Stimulated activated memory B cell treated with anti-CD40 and anti-IgM and Interleukin-4, amounts not matched to agents 10 μg/mL and 1 μg/mL and 100 μg/mL, for 72 hours (primary cell): ENCODE data around the gene WLS.

ENCODE experiments used
- ATAC-seq: fragments of 150-1000 bp; cut with Tn5 transposase; 2 replicates; pipeline ENCODE4 v1.10.0; 2021
- H3K27ac Mint-ChIP-seq: one replicate; pipeline ENCODE4 v1.8.0; 2022; ENCODE audit warnings: mild to moderate bottlenecking, mixed read lengths
- H3K27me3 Mint-ChIP-seq: one replicate; pipeline ENCODE4 v1.8.0; 2022; ENCODE audit warnings: mixed read lengths
- H3K36me3 Mint-ChIP-seq: one replicate; pipeline ENCODE4 v1.8.0; 2022; ENCODE audit warnings: mixed read lengths
- H3K4me1 Mint-ChIP-seq: one replicate; pipeline ENCODE4 v1.8.0; 2022; ENCODE audit warnings: mixed read lengths
- H3K4me3 Mint-ChIP-seq: one replicate; pipeline ENCODE4 v1.8.0; 2022; ENCODE audit warnings: mild to moderate bottlenecking, moderate library complexity, mixed read lengths
- H3K9me3 Mint-ChIP-seq: one replicate; pipeline ENCODE4 v1.8.0; 2022; ENCODE audit warnings: mixed read lengths

Gene WLS

DNA sequence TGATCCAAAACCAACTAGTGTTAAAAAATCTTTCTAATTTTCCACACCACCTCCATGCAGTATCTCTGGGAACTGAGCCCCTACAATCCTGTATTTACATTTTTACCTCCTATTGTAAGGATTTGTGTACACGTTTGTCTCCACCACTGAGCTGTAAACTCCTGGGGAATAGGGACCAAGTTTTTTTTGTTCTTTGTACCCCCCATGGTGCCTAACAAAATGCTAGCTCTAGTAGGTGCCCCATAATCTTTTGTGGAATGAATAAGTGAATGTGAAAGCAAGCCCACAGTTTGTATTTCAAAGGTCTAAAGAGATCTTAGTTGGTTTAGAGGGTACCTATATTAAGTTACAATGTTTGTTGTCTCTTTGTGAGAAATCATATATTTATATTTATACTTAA is 879 bp upstream of the WLS start:
- peaks cover 70% of the 10 kb centered on the region for H3K27me3 Mint-ChIP-seq
- no peaks in the 10 kb centered on the region for H3K9me3 Mint-ChIP-seq
- H3K36me3 Mint-ChIP-seq = no peaks in the 10 kb centered on the region
- peak overlapping the region; percentile 73 for H3K4me3 Mint-ChIP-seq
- peaks cover 23% of the 10 kb centered on the region for H3K4me1 Mint-ChIP-seq
- no peak overlapping the region for H3K27ac Mint-ChIP-seq
- ATAC-seq = no peak

DNA sequence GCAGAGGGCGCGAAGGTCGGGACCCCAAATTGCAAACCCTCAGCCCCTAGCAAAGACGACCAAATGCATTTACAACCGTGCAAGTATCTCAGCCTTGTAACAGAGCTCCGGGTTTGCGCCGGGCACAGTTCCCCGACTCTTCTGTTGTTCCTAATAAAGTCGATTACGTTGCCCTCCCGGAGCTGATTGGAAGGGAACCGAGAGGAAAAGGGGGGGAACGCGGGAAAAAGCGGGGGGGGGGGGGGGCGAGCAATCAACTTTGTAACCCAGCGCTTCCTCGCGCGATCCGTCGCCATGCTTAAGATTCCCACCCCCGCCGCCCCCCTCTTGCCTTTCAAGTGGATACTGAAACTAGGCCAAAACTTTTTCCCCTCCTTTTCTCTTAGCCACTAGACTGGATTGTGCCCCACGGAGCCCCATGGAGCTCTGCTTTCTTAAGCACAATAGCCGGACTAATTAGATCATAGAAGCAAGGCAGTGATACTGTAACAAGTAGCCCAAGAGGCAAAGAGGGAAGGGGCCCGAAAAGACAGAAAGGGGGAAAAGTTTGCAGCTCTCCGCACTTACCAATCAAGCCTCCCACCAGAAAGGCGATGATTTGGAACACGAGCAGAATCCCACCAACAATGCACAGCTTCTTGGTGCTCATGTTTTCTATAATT is 565 bp downstream of the WLS start:
- Mint-ChIP-seq H3K36me3 (no peaks in the 10 kb centered on the region), H3K27me3 (peaks cover 62% of the 10 kb centered on the region), H3K4me3 (peak overlapping the region; percentile 73), H3K4me1 (peaks cover 23% of the 10 kb centered on the region), H3K27ac (no peak overlapping the region), H3K9me3 (no peaks in the 10 kb centered on the region)
- ATAC-seq = no peak

DNA sequence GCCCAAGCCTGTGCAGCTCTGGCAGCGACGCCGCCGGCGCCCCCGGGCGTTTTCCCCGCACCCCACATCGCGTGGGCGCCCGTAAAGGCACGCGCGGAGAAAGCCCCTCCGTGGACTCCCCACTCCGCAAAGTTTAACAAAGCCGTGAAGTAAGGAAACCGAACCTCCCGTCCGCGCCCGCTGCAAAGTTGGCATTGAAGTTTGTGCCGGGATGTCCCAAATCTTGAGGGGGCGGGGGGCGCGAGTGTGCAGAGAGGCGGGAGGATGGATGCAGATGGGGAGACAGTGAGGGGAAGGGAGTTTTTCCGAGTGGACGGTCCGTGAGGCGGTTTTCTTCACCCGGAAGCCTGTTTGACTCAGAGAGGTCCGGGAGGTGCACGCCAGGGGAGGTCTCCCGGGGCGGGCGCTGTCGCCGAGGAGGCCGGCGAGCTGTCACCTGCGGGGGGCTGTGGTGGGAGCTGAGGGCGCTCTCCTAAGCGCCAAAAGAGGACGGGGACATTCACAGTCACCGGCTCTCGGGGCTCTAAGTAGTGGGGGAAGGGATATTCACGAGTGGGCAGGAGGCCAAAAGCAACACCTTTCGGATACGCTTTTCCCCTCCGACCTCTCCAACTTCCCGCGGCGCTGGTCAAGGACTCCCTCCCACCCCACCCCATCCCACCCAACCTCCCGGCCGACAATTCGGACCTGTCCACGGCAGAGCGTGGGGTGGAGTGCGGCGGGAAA is 1.3 kb downstream of the WLS start:
- Mint-ChIP-seq H3K4me3 (peak overlapping the region; percentile 73), H3K27me3 (peaks cover 67% of the 10 kb centered on the region)
- no peak for ATAC-seq

DNA sequence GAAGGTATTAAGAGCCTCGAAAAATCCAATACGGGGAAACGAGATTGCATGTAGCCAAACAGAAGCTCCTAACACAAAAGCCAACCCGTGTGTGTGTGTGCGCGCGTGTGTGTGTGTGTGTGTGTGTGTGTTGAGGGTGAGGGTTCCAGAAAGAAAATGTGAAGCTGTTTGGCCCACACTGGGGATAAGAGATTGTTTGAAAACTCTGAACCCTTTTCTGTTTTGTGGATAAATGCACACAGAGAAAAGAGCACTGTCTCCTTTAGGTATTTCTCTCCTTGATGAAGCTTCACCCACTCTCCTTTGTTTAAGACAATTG is 1.9 kb downstream of the WLS start:
- no peaks in the 10 kb centered on the region for H3K9me3 Mint-ChIP-seq
- ATAC-seq = no peak
- peaks cover 73% of the 10 kb centered on the region for H3K27me3 Mint-ChIP-seq
- peak overlapping the region; percentile 61 for H3K4me3 Mint-ChIP-seq
- H3K27ac Mint-ChIP-seq = no peak overlapping the region
- no peaks in the 10 kb centered on the region for H3K36me3 Mint-ChIP-seq
- H3K4me1 Mint-ChIP-seq = peaks cover 23% of the 10 kb centered on the region

More for the DNA sequence above, 1.3 kb downstream of the WLS start:
- no peaks in the 10 kb centered on the region for H3K36me3 Mint-ChIP-seq
- no peak overlapping the region for H3K27ac Mint-ChIP-seq
- peaks cover 23% of the 10 kb centered on the region for H3K4me1 Mint-ChIP-seq
- no peaks in the 10 kb centered on the region for H3K9me3 Mint-ChIP-seq

DNA sequence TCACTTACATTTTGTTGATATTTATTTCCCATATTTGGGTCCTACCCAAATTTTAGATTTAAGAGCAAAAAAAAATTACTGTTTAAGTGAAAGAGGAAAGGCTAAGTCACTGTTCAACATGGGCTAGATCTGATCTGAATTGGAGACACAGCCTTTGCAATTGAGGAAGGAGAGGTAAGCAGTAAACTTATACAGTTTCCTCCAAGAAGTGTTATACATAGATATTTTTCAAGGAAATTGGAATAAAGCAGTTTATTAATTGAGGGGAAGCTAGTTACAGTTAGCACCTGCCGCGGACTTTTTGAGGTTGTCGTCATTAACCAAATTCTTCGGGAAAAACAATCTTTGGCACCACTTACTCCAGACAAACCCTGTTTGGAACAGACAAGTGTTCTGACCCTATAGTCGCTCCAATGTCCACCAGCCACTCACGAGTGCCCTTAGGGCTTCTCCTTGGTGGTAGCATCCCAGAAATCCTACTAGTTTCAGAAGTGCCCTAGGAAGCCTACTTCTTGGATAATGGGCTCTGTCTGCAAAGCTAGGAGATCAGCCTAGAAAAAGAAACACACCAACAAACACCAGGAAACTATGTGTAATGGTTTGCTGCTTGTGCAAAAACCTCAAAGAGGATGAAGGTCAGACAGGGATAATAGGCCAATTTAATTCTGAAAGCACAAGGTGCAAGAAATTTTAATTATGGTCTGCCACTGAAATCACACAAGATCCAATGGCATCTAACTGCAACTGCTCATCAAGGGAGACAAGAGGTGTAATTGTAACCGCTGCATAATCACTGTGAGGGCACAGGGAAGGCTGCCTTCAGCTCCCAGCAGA is 2.5 kb downstream of the WLS start:
- H3K27ac Mint-ChIP-seq = no peak overlapping the region
- peaks cover 73% of the 10 kb centered on the region for H3K27me3 Mint-ChIP-seq
- H3K4me1 Mint-ChIP-seq = peaks cover 23% of the 10 kb centered on the region
- no peak overlapping the region for H3K4me3 Mint-ChIP-seq
- no peak for ATAC-seq
- H3K36me3 Mint-ChIP-seq = no peaks in the 10 kb centered on the region
- H3K9me3 Mint-ChIP-seq = no peaks in the 10 kb centered on the region

DNA sequence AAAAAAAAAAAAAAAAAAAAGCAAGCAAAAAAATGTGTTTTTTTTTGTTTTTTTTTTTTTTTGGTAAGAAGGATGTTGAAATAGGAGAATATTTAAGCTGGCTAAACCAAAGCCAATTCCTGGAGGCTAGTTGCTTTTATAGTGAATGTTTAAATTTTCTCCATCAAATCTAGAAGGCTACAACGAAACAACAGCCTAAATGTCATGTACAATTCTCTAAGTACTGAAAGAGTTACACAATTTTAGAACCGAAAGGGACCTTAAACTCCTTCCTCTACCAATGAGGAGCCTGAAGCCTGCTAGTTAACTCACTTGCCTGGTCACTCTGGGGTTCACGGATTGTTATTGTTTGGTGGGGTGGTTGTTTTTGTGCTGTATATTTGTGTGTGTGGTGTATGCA is 3.5 kb downstream of the WLS start:
- H3K27ac Mint-ChIP-seq = no peak overlapping the region
- peaks cover 63% of the 10 kb centered on the region for H3K27me3 Mint-ChIP-seq
- no peaks in the 10 kb centered on the region for H3K36me3 Mint-ChIP-seq
- no peak overlapping the region for H3K4me3 Mint-ChIP-seq
- H3K9me3 Mint-ChIP-seq = no peaks in the 10 kb centered on the region
- H3K4me1 Mint-ChIP-seq = peaks cover 23% of the 10 kb centered on the region
- no peak for ATAC-seq

DNA sequence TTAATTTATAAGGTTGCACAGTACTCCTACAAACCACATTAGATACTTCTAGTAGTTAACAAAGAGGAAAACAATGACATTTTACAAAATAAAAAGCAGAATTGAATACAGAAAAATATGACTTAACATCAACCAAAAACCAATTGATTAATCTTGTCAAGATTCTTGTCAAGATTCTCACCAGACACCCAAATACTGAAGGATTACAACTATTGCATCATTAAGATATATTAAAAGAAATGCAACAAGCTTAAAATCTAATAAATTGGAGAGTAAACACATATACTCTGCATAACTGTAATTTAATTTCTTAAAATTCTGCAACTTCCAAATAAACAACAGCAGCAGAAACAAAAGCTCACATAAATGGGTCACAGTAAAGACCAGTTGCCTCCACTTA is 4.7 kb downstream of the WLS start:
- Mint-ChIP-seq H3K4me1 (peaks cover 16% of the 10 kb centered on the region), H3K27ac (no peak overlapping the region), H3K27me3 (peaks cover 51% of the 10 kb centered on the region), H3K36me3 (no peaks in the 10 kb centered on the region), H3K9me3 (no peaks in the 10 kb centered on the region), H3K4me3 (no peak overlapping the region)
- no peak for ATAC-seq

DNA sequence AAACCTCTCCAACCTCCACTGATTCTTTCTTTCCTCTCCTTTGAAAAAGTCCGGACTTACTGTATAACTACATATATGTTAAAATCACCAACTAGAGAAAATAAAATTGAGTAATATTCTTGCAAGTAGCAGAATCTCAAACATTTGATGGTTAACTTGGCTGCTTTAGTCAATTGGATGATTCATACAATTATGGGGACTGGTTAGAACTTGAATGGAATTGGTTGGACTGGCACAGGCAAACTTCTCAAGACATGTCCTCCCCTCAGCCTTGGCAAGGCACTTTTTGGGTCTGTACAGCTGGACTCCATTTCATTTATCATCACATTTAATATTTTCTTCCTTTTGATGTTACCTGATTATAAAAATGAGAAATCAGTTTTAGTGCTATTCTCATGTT is 6.5 kb downstream of the WLS start:
- Mint-ChIP-seq H3K4me3 (no peak overlapping the region), H3K27ac (no peak overlapping the region), H3K36me3 (no peaks in the 10 kb centered on the region), H3K27me3 (peaks cover 39% of the 10 kb centered on the region), H3K4me1 (peaks cover 3% of the 10 kb centered on the region), H3K9me3 (no peaks in the 10 kb centered on the region)
- ATAC-seq = no peak

DNA sequence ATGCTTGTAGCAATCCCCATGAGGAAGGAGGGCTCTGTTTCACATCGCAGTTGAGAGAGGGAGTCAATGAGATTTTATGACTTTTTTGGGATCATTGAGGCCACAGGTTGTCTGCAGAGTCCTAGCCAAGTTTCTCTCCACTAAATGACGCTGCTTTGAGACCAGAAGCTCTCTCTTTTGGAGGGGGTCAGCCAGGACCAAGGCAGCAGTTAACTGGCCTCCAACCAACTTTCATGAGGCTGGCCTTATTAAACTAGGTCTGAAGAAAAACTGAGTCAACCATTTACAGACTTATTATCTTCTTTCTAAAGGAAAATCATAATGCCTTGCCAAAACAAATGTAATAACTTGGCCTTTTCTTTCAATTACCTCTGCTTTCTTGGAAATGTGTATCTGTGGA is 8.6 kb downstream of the WLS start:
- no peak overlapping the region for H3K27ac Mint-ChIP-seq
- H3K36me3 Mint-ChIP-seq = no peaks in the 10 kb centered on the region
- no peaks in the 10 kb centered on the region for H3K4me1 Mint-ChIP-seq
- peaks cover 20% of the 10 kb centered on the region for H3K27me3 Mint-ChIP-seq
- H3K4me3 Mint-ChIP-seq = no peak overlapping the region
- no peak for ATAC-seq
- H3K9me3 Mint-ChIP-seq = no peaks in the 10 kb centered on the region

DNA sequence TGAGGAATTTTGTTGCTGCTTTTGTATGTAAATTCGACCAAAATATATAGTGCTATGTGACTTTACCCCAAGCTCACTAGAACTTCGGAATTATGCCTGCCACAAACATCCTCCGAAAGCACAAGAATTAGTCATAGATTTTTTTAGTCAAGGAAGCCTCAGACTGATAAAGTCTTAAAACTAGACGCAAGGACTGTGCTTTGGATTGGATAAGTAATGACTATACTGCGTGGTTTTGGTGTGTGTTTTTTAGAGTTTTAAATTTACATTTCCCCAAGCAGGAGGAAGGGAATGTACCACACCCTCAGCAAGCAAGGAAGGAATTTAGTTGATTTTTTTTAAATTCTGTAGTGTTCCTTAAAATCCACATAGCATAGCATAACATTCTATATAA is 10.3 kb downstream of the WLS start:
- no peaks in the 10 kb centered on the region for H3K9me3 Mint-ChIP-seq
- peaks cover 17% of the 10 kb centered on the region for H3K27me3 Mint-ChIP-seq
- no peaks in the 10 kb centered on the region for H3K36me3 Mint-ChIP-seq
- no peak for ATAC-seq
- H3K4me1 Mint-ChIP-seq = no peaks in the 10 kb centered on the region
- H3K4me3 Mint-ChIP-seq = no peak overlapping the region
- no peak overlapping the region for H3K27ac Mint-ChIP-seq

DNA sequence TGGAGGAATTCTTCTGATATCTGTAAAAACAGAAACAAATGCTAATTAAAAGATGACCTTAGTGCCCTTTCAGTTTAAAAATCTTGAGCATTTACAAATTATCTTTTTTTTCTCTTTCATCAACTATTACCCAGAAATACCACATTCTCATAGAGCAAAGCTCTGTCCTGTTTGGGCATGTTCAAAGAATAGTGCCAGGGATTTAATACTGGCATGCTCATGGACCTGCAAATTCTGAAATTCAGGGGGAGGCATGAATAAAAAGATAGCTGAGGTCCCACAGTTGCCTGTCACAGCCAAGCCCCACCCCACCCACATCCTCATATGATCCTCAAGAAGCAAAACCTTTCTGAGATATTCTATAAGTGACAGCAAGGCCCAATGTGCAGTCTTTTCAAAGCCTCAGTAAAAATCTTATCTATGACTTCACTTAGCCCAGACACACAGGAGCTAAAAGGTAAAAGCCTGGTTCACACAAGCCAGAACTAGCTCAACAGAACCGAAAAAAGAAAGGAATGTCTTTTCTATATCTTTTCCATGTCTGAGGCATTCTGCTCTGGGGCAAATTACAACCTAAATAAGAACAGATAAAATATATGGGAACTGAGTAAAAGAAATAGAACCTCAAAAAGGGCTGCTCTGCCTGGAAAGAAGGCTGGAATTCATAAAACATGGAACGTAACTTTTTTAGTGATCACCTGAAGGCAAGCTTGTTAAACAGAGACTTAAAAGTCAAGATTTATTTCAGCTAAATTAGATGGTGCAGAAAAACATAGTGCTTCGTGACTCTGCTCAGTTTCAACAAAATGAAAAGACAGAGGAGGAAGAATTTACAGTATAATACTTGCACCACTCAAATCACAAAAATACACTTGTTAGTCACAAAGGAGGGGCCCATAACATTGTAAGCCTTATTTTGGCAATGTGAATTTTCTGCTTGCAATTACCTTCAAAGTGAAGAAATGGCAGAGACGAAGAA is 11.0 kb downstream of the WLS start:
- Mint-ChIP-seq H3K9me3 (no peaks in the 10 kb centered on the region), H3K27ac (no peak overlapping the region)

DNA sequence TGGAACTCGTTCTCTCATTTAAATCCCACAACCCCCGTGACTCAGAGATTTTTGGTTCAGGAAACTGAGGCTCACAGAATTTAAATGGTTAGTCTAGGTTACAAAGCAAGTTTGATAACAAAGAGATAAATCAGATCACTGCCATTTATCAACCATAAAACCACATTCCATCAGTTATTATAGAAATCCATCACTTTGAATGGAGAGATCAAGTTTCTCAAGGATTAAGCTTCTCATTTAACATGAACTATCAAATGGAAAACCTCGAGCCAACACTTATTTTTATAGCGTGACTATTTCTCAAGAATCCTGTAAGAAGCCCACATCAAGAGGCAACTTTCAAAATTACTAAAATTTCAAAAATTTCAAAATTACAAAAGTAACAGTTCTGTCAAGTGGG is 11.9 kb downstream of the WLS start:
- Mint-ChIP-seq H3K27ac (no peak overlapping the region), H3K9me3 (no peaks in the 10 kb centered on the region), H3K36me3 (no peaks in the 10 kb centered on the region), H3K27me3 (peaks cover 3% of the 10 kb centered on the region), H3K4me3 (no peak overlapping the region), H3K4me1 (no peaks in the 10 kb centered on the region)
- no peak for ATAC-seq

More for the DNA sequence above, 11.0 kb downstream of the WLS start:
- Mint-ChIP-seq H3K4me3 (no peak overlapping the region), H3K36me3 (no peaks in the 10 kb centered on the region), H3K27me3 (peaks cover 10% of the 10 kb centered on the region), H3K4me1 (no peaks in the 10 kb centered on the region)
- no peak for ATAC-seq

DNA sequence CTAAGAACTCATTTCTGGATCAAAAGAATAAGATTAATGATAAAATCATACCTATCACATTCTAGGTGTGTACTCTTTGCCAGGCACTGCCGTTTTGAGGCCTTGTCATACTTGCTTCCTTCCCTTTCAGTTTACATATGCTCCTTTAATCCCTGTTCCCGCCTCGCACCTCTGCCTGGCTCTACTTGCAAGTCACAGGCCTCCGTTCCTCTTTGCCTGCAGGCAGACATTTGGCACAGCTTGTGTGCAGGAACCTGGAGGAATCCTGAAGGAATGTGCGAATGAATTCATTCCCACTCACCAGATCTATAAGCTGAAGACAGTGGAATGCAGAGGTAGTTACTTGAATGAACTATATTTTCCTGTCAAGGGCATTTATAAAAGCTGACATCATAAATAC is 13.8 kb downstream of the WLS start:
- Mint-ChIP-seq H3K4me1 (no peaks in the 10 kb centered on the region), H3K27me3 (no peaks in the 10 kb centered on the region), H3K4me3 (no peak overlapping the region), H3K36me3 (no peaks in the 10 kb centered on the region), H3K27ac (no peak overlapping the region), H3K9me3 (no peaks in the 10 kb centered on the region)
- ATAC-seq = no peak

DNA sequence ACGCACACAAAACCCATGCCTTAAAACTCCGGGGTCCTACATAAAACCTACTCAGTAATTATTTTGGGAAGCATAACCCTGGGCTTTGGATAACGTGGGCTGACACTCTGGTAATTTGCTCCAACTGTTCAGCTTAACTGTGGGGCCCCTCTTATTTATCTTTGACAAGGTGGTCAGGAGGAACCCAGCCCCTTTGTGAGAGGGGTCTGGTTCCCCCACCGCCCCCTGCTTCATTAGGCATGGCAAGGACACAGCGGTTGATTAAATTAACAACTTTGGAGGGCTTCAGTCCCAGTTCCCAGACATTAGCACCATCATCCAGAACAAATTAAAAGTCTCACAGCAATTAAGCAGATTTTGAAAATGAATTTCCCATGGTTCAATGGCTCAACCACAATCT is 14.7 kb downstream of the WLS start:
- Mint-ChIP-seq H3K36me3 (no peaks in the 10 kb centered on the region), H3K27ac (no peak overlapping the region), H3K27me3 (no peaks in the 10 kb centered on the region), H3K4me3 (no peak overlapping the region), H3K9me3 (no peaks in the 10 kb centered on the region), H3K4me1 (no peaks in the 10 kb centered on the region)
- ATAC-seq = no peak

DNA sequence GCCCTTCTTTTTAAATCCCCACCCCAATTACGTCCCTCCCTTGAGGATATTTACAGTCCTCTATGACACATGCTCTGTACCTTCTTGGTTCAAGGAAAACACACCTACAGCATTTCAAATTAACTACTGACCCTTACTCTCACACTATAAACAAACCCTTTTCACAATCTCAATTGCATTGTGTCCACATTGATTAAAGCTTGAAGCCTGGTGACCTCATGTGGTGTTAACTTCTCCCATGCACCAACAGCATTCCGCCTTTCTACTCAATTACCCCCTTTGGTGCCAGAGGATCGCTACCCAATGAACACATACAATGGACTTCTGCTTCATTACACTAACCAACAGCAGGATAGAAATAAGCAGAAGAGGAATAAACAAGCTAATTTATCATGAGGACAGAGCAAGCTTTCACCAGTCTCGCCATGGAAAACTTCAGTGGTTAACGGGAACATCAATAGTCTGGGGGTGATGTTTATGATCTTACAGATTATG is 15.2 kb downstream of the WLS start:
- no peak for ATAC-seq
- no peaks in the 10 kb centered on the region for H3K4me1 Mint-ChIP-seq
- no peaks in the 10 kb centered on the region for H3K36me3 Mint-ChIP-seq
- no peak overlapping the region for H3K4me3 Mint-ChIP-seq
- H3K9me3 Mint-ChIP-seq = no peaks in the 10 kb centered on the region
- H3K27me3 Mint-ChIP-seq = no peaks in the 10 kb centered on the region
- no peak overlapping the region for H3K27ac Mint-ChIP-seq
